ENCODE results near the gene DNM3. TPM values are rescaled to one million over a fixed set of nuclear protein-coding genes. Genes with fewer than 3 reads are reported as not detected.

DNM3 gene
- total RNA-seq, 1 experiment from 2014 or later = 2.7 TPM

- Mint-ChIP-seq H3K36me3 (ENCODE audit: insufficient read depth in 1 of 3, low read depth in 3 of 3) (peaks cover 0 to 4% (median 0%) of the 10 kb centered on the region in 3 experiments; a peak in 2 of 7 replicates), H3K9me3 (peaks cover 0 to 2% of the 10 kb centered on the region in 2 experiments; a peak in 1 of 5 replicates), H3K4me3 (no peak overlapping the region), H3K4me1 (peaks cover 0 to 6% of the 10 kb centered on the region in 2 experiments; a peak in 1 of 4 replicates), H3K27me3 (ENCODE audit: low read depth) (no peaks in the 10 kb centered on the region), H3K27ac (no peak overlapping the region)
- Histone ChIP-seq H3K23ac (ENCODE audit: insufficient read length, low read depth, low read length) (no peak overlapping the region), H3K23me2 (ENCODE audit: insufficient read length, low read depth, low read length, poor library complexity, severe bottlenecking) (no peaks in the 10 kb centered on the region), H3K9ac (ENCODE audit: extremely low read depth, insufficient read length, low read length) (no peak overlapping the region), H3K27ac (ENCODE audit: insufficient read length, low read depth, low read length) (no peak overlapping the region), H4K5ac (ENCODE audit: insufficient read length, low read depth, low read length) (no peak overlapping the region), H3K56ac (ENCODE audit: insufficient read length, low read depth, low read length) (no peak overlapping the region), H4K20me1 (ENCODE audit: control insufficient read depth, insufficient read depth, insufficient read length) (no peaks in the 10 kb centered on the region), H3K79me2 (ENCODE audit: insufficient read depth, low read length) (no peaks in the 10 kb centered on the region), H2BK12ac (ENCODE audit: insufficient read length, low read depth, low read length) (no peak overlapping the region), H3K14ac (ENCODE audit: insufficient read depth, low read length) (no peak overlapping the region), H3K4ac (ENCODE audit: low read depth, low read length) (no peak overlapping the region), H3K4me2 (ENCODE audit: insufficient read depth, insufficient read length, low read length) (no peak overlapping the region), H2BK15ac (ENCODE audit: low read depth, low read length) (no peak overlapping the region), H3T11ph (ENCODE audit: low read length) (no peak overlapping the region), H3K4me1 (ENCODE audit: insufficient read depth, low read length) (no peaks in the 10 kb centered on the region; the same call in 1 of the 2 replicates), H3K18ac (ENCODE audit: insufficient read length, low read depth, low read length) (no peak overlapping the region), H2AK5ac (ENCODE audit: insufficient read length, low read length) (no peak overlapping the region), H4K91ac (ENCODE audit: insufficient read length, low read depth, low read length) (no peak overlapping the region), H3K27me3 (ENCODE audit: insufficient read depth, low read length) (no peaks in the 10 kb centered on the region), H2AFZ (ENCODE audit: low read length) (no peak overlapping the region), H2BK120ac (ENCODE audit: low read depth, low read length, poor library complexity, severe bottlenecking) (no peak overlapping the region), H3K79me1 (ENCODE audit: insufficient read depth, low read depth, low read length, poor library complexity, severe bottlenecking) (no peaks in the 10 kb centered on the region), H2BK20ac (ENCODE audit: low read depth, low read length, poor library complexity, severe bottlenecking) (no peak overlapping the region), H3K9me3 (ENCODE audit: control insufficient read depth, low read depth, low read length) (no peaks in the 10 kb centered on the region), H4K8ac (replicated peaks; ENCODE audit: insufficient read length, low read depth, low read length) (no peak overlapping the region), H2BK5ac (ENCODE audit: insufficient read length, low read length) (no peak overlapping the region)
- DNase-seq = no peak
- WGBS (ENCODE audit: extremely low coverage, insufficient read length, low lambda C conversion rate) = no CpG with 5 or more reads among the region's 5 CpGs
- TF ChIP-seq CTCF (conservative IDR thresholded peaks at IDR 0.05) = no peak
Observed at GRCh38 chr1:172040466-172040865, 199.2 kb downstream of the DNM3 start.
